Fibroblast of villous mesenchyme (primary cell): ENCODE results near the gene ATP6V0C. TPM values are rescaled to one million over a fixed set of nuclear protein-coding genes. Genes with fewer than 3 reads are reported as not detected.

ENCODE experiments used
- DNase-seq: peaks from one replicate; pipeline ENCODE4 v3.0.0-alpha.2; 2010; ENCODE audit warnings: low read depth
- H3K4me3 ChIP-seq: 2 replicates; pipeline ENCODE4 v1.5.1; 2011; ENCODE audit warnings: low read depth, mild to moderate bottlenecking, low read length
- CTCF ChIP-seq: IDR thresholded peaks from 2 replicates; pipeline ENCODE4 v1.5.1; 2012; ENCODE audit warnings: low read depth, mild to moderate bottlenecking, low read length; ENCODE audit not compliant: insufficient read depth
- total RNA-seq: library from RNA; depleted of rRNA; stranded (reverse); fragments of >200 nt; gene quantifications from 2 replicates; pipeline ENCODE4 v1.2.3, GENCODE V29; 2012

ATP6V0C gene
- total RNA-seq, 1 donor, result 23.3 TPM

GRCh38 chr16:2486645-2487516, 26.9 kb upstream of the ATP6V0C start:
- no peak overlapping the region for H3K4me3 ChIP-seq
- no peak for TF ChIP-seq CTCF
- peak; percentile 26 for DNase-seq

- DNase-seq, result no peak
- TF ChIP-seq CTCF, result no peak
- H3K4me3 ChIP-seq, result no peak overlapping the region
These were observed 26.3 kb upstream of the ATP6V0C start for GRCh38 chr16:2487517-2487842.

- TF ChIP-seq CTCF, result no peak
- DNase-seq, result no peak
- H3K4me3 ChIP-seq, result no peak overlapping the region
These were observed 25.7 kb upstream of the ATP6V0C start for GRCh38 chr16:2487903-2488531.

GRCh38 chr16:2489581-2489980, 24.2 kb upstream of the ATP6V0C start:
- no peak for DNase-seq
- no peak overlapping the region for H3K4me3 ChIP-seq
- no peak for TF ChIP-seq CTCF

GRCh38 chr16:2490190-2491105, 23.3 kb upstream of the ATP6V0C start:
- no peak overlapping the region for H3K4me3 ChIP-seq
- DNase-seq, result no peak
- TF ChIP-seq CTCF, result no peak

GRCh38 chr16:2492292-2492691, 21.5 kb upstream of the ATP6V0C start:
- TF ChIP-seq CTCF, result no peak
- no peak for DNase-seq
- H3K4me3 ChIP-seq, result no peak overlapping the region
